HepG2 (cell line): ENCODE measurements around the gene GPSM1. TPM values are rescaled to one million over a fixed set of nuclear protein-coding genes. Genes with fewer than 3 reads are reported as not detected.
A peak's percentile ranks its signal among the peaks of the same experiment; 100 is the strongest.

Source experiments
- CBFB ChIP-seq: sonication (generic); formaldehyde crosslinking; IDR thresholded peaks from 2 replicates; pipeline ENCODE4 v1.4.0; 2020; ENCODE audit warnings: missing genetic modification reagents
- ERF ChIP-seq: IDR thresholded peaks from 2 replicates; pipeline ENCODE4 v1.6.1; 2018; ENCODE audit warnings: missing biosample characterization, missing genetic modification reagents
- GATAD2A ChIP-seq: IDR thresholded peaks from 2 replicates; pipeline ENCODE4 v1.6.1; 2016
- HIC2 ChIP-seq: sonication (generic); formaldehyde crosslinking; IDR thresholded peaks from 2 replicates; pipeline ENCODE4 v1.9.0; 2022; ENCODE audit warnings: low read depth, missing genetic modification reagents
- HNRNPLL ChIP-seq: fragments of 200-400 bp; formaldehyde crosslinking; IDR thresholded peaks from 2 replicates; pipeline ENCODE4 v1.6.1; 2017; ENCODE audit warnings: mild to moderate bottlenecking, low read depth, low read length; ENCODE audit not compliant: poor library complexity, severe bottlenecking
- MAZ ChIP-seq, 2 experiments: sonication (generic) in 1 of 2; formaldehyde crosslinking in 1 of 2; IDR thresholded peaks; 2 replicates each; pipeline versions ENCODE4 v1.5.0 to v1.6.1; 2012 to 2020; ENCODE audit warnings: low read depth in 2 of 2, mild to moderate bottlenecking in 2 of 2, borderline replicate concordance in 1 of 2, improper control_type of control experiment in 1 of 2, low read length in 1 of 2, missing genetic modification reagents in 1 of 2, moderate library complexity in 1 of 2
- MXD3 ChIP-seq: IDR thresholded peaks from 2 replicates; pipeline ENCODE4 v1.6.1; 2016; ENCODE audit warnings: mild to moderate bottlenecking, missing biosample characterization, missing genetic modification reagents
- NFATC3 ChIP-seq: sonication (generic); formaldehyde crosslinking; IDR thresholded peaks from 2 replicates; pipeline ENCODE4 v1.5.1; 2020; ENCODE audit warnings: mild to moderate bottlenecking, missing genetic modification reagents
- NRL ChIP-seq: sonication (generic); formaldehyde crosslinking; IDR thresholded peaks from 2 replicates; pipeline ENCODE4 v1.5.0; 2020; ENCODE audit warnings: missing genetic modification reagents, mild to moderate bottlenecking, moderate library complexity, borderline replicate concordance
- PATZ1 ChIP-seq: sonication (generic); formaldehyde crosslinking; IDR thresholded peaks from 2 replicates; pipeline ENCODE4 v1.4.0; 2020; ENCODE audit warnings: missing genetic modification reagents
- PLRG1 ChIP-seq: fragments of 450-650 bp; conservative IDR thresholded peaks from 2 replicates; pipeline ENCODE4 v1.6.1; 2016
- RBAK ChIP-seq: sonication (generic); formaldehyde crosslinking; IDR thresholded peaks from 2 replicates; pipeline ENCODE4 v1.5.1; 2020; ENCODE audit warnings: mild to moderate bottlenecking, missing genetic modification reagents
- SMAD3 ChIP-seq: sonication (generic); formaldehyde crosslinking; IDR thresholded peaks from 2 replicates; pipeline ENCODE4 v1.4.0; 2020; ENCODE audit warnings: missing genetic modification reagents
- SOX5 ChIP-seq: IDR thresholded peaks from 2 replicates; pipeline ENCODE4 v1.6.1; 2016; ENCODE audit warnings: borderline replicate concordance
- U2AF2 ChIP-seq: fragments of 200-400 bp; formaldehyde crosslinking; IDR thresholded peaks from 2 replicates; pipeline ENCODE4 v1.6.1; 2017; ENCODE audit warnings: low read depth, mild to moderate bottlenecking, low read length
- ZNF292 ChIP-seq: sonication (generic); formaldehyde crosslinking; IDR thresholded peaks from 2 replicates; pipeline ENCODE4 v1.8.1; 2022; ENCODE audit warnings: mild to moderate bottlenecking, low read depth, missing genetic modification reagents, borderline replicate concordance
- ZNF501 ChIP-seq: sonication (generic); formaldehyde crosslinking; IDR thresholded peaks from 2 replicates; pipeline ENCODE4 v1.5.1; 2020; ENCODE audit warnings: mild to moderate bottlenecking, moderate library complexity, missing genetic modification reagents
- ZNF574 ChIP-seq: sonication (generic); formaldehyde crosslinking; IDR thresholded peaks from 2 replicates; pipeline ENCODE4 v1.4.0; 2020; ENCODE audit warnings: missing genetic modification reagents
- ZNF672 ChIP-seq: sonication (generic); formaldehyde crosslinking; IDR thresholded peaks from 2 replicates; pipeline ENCODE4 v1.8.1; 2022; ENCODE audit warnings: missing genetic modification reagents
- ZNF839 ChIP-seq: sonication (generic); formaldehyde crosslinking; IDR thresholded peaks from 2 replicates; pipeline ENCODE4 v1.4.0; 2020; ENCODE audit warnings: missing genetic modification reagents, mild to moderate bottlenecking, borderline replicate concordance
- polyA plus RNA-seq, 8 experiments: library from polyadenylated mRNA; depleted of rRNA in 3 of 8; stranded (reverse) in 7 of 8; unstranded in 1 of 8; fragments of >200 nt; fragmentation: Illumina TruSeq in 4 of 8; extraction: Trizol in 4 of 8; gene quantifications; 2 replicates each; pipeline versions ENCODE4 v1.2.1 to v1.2.3, GENCODE V29; 2011 to 2016; ENCODE audit warnings: low read depth in 4 of 8, missing spikeins in 1 of 8, mixed read lengths in 1 of 8; ENCODE audit not compliant: insufficient read depth in 1 of 8
- total RNA-seq, 5 experiments: library from RNA; depleted of rRNA; stranded (reverse); fragments of >200 nt; fragmentation: Illumina TruSeq; extraction: Trizol; gene quantifications; 2 replicates each; pipeline ENCODE4 v1.2.3, GENCODE V29; 2016; ENCODE audit warnings: low read depth in 1 of 5
- TF ChIP-seq, protein P1 (sequence below): sonication (generic); formaldehyde crosslinking; IDR thresholded peaks from 2 replicates; pipeline ENCODE4 v1.4.0; 2020; ENCODE audit warnings: missing genetic modification reagents, borderline replicate concordance

Gene GPSM1
- total and polyA plus RNA-seq, 2 of the 13 experiments (the other 11 are each of a cell fraction or from before 2014, with no cell fraction given), result 1.0 to 2.4 TPM

DNA sequence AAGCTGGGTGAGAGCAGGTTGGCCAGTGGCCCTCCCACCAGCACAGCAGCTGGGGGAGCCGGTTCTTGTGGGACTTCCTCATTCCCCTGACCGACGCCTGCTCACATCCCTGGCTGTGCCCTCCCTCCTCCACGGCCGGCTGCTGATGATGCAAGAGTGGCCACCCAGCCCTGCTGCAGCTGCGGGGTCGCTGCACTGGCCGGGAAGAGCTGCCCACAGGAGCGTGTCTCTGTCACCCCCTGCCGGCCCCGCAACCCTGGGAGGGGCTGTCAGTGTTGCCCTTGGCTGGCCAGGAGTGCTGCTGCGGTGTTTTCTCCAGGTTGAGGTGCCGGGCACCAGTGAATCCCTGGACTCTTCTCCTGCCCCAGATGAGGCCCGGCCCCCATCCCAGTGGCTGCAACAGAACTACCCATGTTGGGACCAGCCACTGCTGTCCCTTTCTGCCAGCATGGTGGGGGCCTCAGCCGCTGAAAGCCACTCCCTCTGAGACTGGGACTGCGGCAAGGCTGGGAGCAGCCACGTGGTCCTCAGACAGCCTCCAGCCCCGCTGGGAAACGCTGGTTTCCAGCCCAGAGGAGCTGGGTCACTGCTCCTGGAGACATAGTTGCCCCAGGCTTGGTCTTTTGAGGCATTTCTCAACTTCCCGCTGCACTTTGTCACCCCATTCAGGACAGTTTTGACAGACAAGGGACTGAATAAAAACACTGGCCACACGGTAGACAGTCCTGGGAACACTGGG, 45.4 kb downstream of the GPSM1 start (continued):
- TF ChIP-seq ZNF839 (0 out of 2 replicates have a peak, but pooled peaks have one; percentile 21), NFATC3 (CRISPR knock-in tag) (no peak), RBAK (0 out of 2 replicates have a peak, but pooled peaks have one; percentile 43), SOX5 (CRISPR knock-in tag) (0 out of 2 replicates have a peak, but pooled peaks have one; percentile 44), ZNF292 (CRISPR knock-in tag) (no peak), PATZ1 (CRISPR knock-in tag) (peak; percentile 88), ZNF672 (CRISPR knock-in tag) (no peak), ZNF501 (CRISPR knock-in tag) (peak; percentile 69), MAZ (IDR thresholded peaks at IDR 0.05; ENCODE audit: borderline replicate concordance, low read depth, low read length) (peak; percentile 63), MAZ (CRISPR knock-in tag; IDR thresholded peaks at IDR 0.05; ENCODE audit: low read depth) (peak; percentile 90), U2AF2 (no peak), NRL (CRISPR knock-in tag) (peak; percentile 75; the same call in 1 of the 2 replicates), ZNF574 (CRISPR knock-in tag) (peak; percentile 82), GATAD2A (CRISPR knock-in tag) (peak; percentile 77), HNRNPLL (no peak), PLRG1 (no peak), HIC2 (0 out of 2 replicates have a peak, but pooled peaks have one; percentile 40), SMAD3 (no peak), CBFB (CRISPR knock-in tag) (peak; percentile 71), MXD3 (CRISPR knock-in tag) (peak; percentile 61), ERF (CRISPR knock-in tag) (peak; percentile 69)
- TF ChIP-seq, protein P1, sequence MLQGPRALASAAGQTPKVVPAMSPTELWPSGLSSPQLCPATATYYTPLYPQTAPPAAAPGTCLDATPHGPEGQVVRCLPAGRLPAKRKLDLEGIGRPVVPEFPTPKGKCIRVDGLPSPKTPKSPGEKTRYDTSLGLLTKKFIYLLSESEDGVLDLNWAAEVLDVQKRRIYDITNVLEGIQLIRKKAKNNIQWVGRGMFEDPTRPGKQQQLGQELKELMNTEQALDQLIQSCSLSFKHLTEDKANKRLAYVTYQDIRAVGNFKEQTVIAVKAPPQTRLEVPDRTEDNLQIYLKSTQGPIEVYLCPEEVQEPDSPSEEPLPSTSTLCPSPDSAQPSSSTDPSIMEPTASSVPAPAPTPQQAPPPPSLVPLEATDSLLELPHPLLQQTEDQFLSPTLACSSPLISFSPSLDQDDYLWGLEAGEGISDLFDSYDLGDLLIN (CRISPR knock-in tag), result peak; percentile 68; the same call in 1 of the 2 replicates
